ENCODE data around the gene PER3. TPM values are rescaled to one million over a fixed set of nuclear protein-coding genes. Genes with fewer than 3 reads are reported as not detected.

Gene PER3
- total and polyA plus RNA-seq, 2 donors (not counting 1 experiment from before 2014, with no cell fraction given): 2.4 to 5.8 TPM

DNA sequence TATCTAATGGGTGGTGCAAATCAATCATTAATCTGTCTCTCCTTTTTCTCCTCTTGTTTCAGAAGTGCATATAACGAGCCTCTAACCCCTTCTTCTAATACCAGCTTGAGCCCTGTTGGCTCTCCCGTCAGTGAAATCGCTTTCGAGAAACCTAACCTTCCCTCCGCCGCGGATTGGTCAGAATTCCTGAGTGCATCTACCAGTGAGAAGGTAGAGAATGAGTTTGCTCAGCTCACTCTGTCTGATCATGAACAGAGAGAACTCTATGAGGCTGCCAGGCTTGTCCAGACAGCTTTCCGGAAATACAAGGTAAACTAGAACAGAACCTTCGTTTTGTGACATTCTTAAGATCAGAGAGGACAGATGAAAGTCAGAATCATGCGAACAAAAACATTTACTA is 38.3 kb upstream of the PER3 start:
- H4K20me1 ChIP-seq (ENCODE audit: control insufficient read depth, insufficient read depth, low read length, poor library complexity, severe bottlenecking): no peaks in the 10 kb centered on the region
- ATAC-seq (ENCODE audit: low read depth): no peak
- H3K9me3 ChIP-seq (ENCODE audit: control extremely low read depth in 1 of 3, control insufficient read depth in 2 of 3, insufficient read depth in 1 of 3, low read length in 2 of 3): no peaks in the 10 kb centered on the region
- H3K9ac ChIP-seq (ENCODE audit: low read length): no peak overlapping the region
- Mint-ChIP-seq H3K4me3 (no peak overlapping the region), H3K27ac (no peak overlapping the region), H3K9me3 (ENCODE audit: insufficient read depth) (no peaks in the 10 kb centered on the region), H3K27me3 (no peaks in the 10 kb centered on the region), H3K4me1 (no peaks in the 10 kb centered on the region)
- H3K4me2 ChIP-seq (replicated peaks; ENCODE audit: low read depth, low read length, poor library complexity, severe bottlenecking): no peak overlapping the region
- WGBS (ENCODE audit: insufficient coverage): 100% methylated on average over 3 of the region's 10 CpGs
- intact Hi-C loops (cut with micrococcal nuclease): no loop called here
- H3K4me3 ChIP-seq (ENCODE audit: control extremely low read depth in 1 of 5, extremely low read depth in 1 of 5, insufficient read depth in 1 of 5, low read depth in 2 of 5, low read length in 4 of 5): no peak overlapping the region
- TF ChIP-seq EZH2 (IDR thresholded peaks at IDR 0.05; ENCODE audit: borderline replicate concordance, insufficient read depth, low read depth, low read length, poor library complexity, severe bottlenecking): no peak
- TF ChIP-seq, protein P1, sequence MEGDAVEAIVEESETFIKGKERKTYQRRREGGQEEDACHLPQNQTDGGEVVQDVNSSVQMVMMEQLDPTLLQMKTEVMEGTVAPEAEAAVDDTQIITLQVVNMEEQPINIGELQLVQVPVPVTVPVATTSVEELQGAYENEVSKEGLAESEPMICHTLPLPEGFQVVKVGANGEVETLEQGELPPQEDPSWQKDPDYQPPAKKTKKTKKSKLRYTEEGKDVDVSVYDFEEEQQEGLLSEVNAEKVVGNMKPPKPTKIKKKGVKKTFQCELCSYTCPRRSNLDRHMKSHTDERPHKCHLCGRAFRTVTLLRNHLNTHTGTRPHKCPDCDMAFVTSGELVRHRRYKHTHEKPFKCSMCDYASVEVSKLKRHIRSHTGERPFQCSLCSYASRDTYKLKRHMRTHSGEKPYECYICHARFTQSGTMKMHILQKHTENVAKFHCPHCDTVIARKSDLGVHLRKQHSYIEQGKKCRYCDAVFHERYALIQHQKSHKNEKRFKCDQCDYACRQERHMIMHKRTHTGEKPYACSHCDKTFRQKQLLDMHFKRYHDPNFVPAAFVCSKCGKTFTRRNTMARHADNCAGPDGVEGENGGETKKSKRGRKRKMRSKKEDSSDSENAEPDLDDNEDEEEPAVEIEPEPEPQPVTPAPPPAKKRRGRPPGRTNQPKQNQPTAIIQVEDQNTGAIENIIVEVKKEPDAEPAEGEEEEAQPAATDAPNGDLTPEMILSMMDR (IDR thresholded peaks at IDR 0.05): no peak
- no peaks in the 10 kb centered on the region for H3K4me1 ChIP-seq (ENCODE audit: control insufficient read depth in 2 of 2, insufficient read depth in 2 of 2, low read length in 2 of 2)
- peaks cover 0 to 2% of the 10 kb centered on the region in 2 experiments for H3K36me3 ChIP-seq (replicated peaks in 1 of 2; ENCODE audit: control extremely low read depth in 1 of 2, control insufficient read depth in 1 of 2, extremely low read depth in 1 of 2, insufficient read depth in 2 of 2, low read length in 1 of 2)
- ChIA-PET CTCF (interaction anchor here (11.3 kb wide), 1 partner anchor 78 kb away, joined by 504 read pairs; no protein-coding TSS in a partner anchor), POLR2A (no interaction called here)
- H3K27ac ChIP-seq (ENCODE audit: low read length in 2 of 2): no peak overlapping the region
- no peaks in the 10 kb centered on the region for H3K27me3 ChIP-seq (replicated peaks in 1 of 4; ENCODE audit: control extremely low read depth in 1 of 4, control insufficient read depth in 3 of 4, insufficient read depth in 4 of 4, low read length in 3 of 4)
- no peaks in the 10 kb centered on the region for H3K79me2 ChIP-seq (ENCODE audit: control insufficient read depth, insufficient read depth, low read length)
- DNase-seq: no peak
- H2AFZ ChIP-seq (ENCODE audit: insufficient read depth, low read depth, low read length, poor library complexity, severe bottlenecking): no peak overlapping the region

GRCh38 chr1:7747605-7748004 is 36.5 kb upstream of the PER3 start:
- Histone ChIP-seq H3K9me3 (ENCODE audit: control extremely low read depth in 1 of 3, control insufficient read depth in 2 of 3, insufficient read depth in 1 of 3, low read length in 2 of 3) (no peaks in the 10 kb centered on the region), H3K36me3 (replicated peaks in 1 of 2; ENCODE audit: control extremely low read depth in 1 of 2, control insufficient read depth in 1 of 2, extremely low read depth in 1 of 2, insufficient read depth in 2 of 2, low read length in 1 of 2) (peaks cover 0 to 2% of the 10 kb centered on the region in 2 experiments), H3K9ac (ENCODE audit: low read length) (no peak overlapping the region), H3K27me3 (replicated peaks in 1 of 4; ENCODE audit: control extremely low read depth in 1 of 4, control insufficient read depth in 3 of 4, insufficient read depth in 4 of 4, low read length in 3 of 4) (no peaks in the 10 kb centered on the region), H3K79me2 (ENCODE audit: control insufficient read depth, insufficient read depth, low read length) (no peaks in the 10 kb centered on the region), H2AFZ (ENCODE audit: insufficient read depth, low read depth, low read length, poor library complexity, severe bottlenecking) (no peak overlapping the region), H3K27ac (ENCODE audit: low read length in 2 of 2) (no peak overlapping the region), H3K4me2 (replicated peaks; ENCODE audit: low read depth, low read length, poor library complexity, severe bottlenecking) (no peak overlapping the region), H3K4me1 (ENCODE audit: control insufficient read depth in 2 of 2, insufficient read depth in 2 of 2, low read length in 2 of 2) (peaks cover 0 to 2% of the 10 kb centered on the region in 2 donors), H3K4me3 (ENCODE audit: control extremely low read depth in 1 of 5, extremely low read depth in 1 of 5, insufficient read depth in 1 of 5, low read depth in 2 of 5, low read length in 4 of 5) (no peak overlapping the region), H4K20me1 (ENCODE audit: control insufficient read depth, insufficient read depth, low read length, poor library complexity, severe bottlenecking) (no peaks in the 10 kb centered on the region)
- no peaks in the 10 kb centered on the region for H3K4me1 Mint-ChIP-seq
- no peak overlapping the region for H3K27ac Mint-ChIP-seq
- WGBS (ENCODE audit: insufficient coverage): 80% methylated on average over 1 of the region's 5 CpGs
- intact Hi-C loops (cut with micrococcal nuclease): no loop called here
- H3K9me3 Mint-ChIP-seq (ENCODE audit: insufficient read depth): no peaks in the 10 kb centered on the region
- ChIA-PET CTCF (interaction anchor here (0.6 to 11.3 kb wide), 4 partner anchors 14 to 1004 kb away, joined by 3 to 504 read pairs (median 3); no protein-coding TSS in a partner anchor), POLR2A (interaction anchor here (0.6 kb wide), 1 partner anchor 67 kb away, joined by 3 read pairs; no protein-coding TSS in a partner anchor)
- H3K27me3 Mint-ChIP-seq: no peaks in the 10 kb centered on the region
- TF ChIP-seq, protein P1 (IDR thresholded peaks at IDR 0.05): no peak
- TF ChIP-seq EZH2 (IDR thresholded peaks at IDR 0.05; ENCODE audit: borderline replicate concordance, insufficient read depth, low read depth, low read length, poor library complexity, severe bottlenecking): no peak
- H3K4me3 Mint-ChIP-seq: no peak overlapping the region
- ATAC-seq (ENCODE audit: low read depth) (no peak), DNase-seq (no peak)
